GM13977 (cell line): ENCODE measurements around the gene TTLL3.
A peak's percentile ranks its signal among the peaks of the same experiment; 100 is the strongest.

ENCODE experiments used
- DNase-seq: peaks from one replicate; pipeline ENCODE4 v3.0.0; 2012; ENCODE audit warnings: low spot score
- CTCF ChIP-seq: IDR thresholded peaks from 2 replicates; pipeline ENCODE4 v1.5.1; 2012; ENCODE audit warnings: mild to moderate bottlenecking, control low read depth; ENCODE audit not compliant: insufficient read depth; ENCODE audit errors: extremely low read depth, missing control alignments
- in situ Hi-C: fragments of 300-500 bp; cut with MboI; formaldehyde crosslinking; loops from one replicate; pipeline ENCODE4 v1.12.0; 2022; ENCODE audit warnings: low sequenced_read_pairs, low pct_unique_long_range_greater_than_20kb, mixed read lengths, inconsistent platforms; ENCODE audit not compliant: unreplicated experiment

TTLL3 gene

GRCh38 chr3:9781551-9781950 is 28.5 kb upstream of the TTLL3 start:
- no peak for TF ChIP-seq CTCF
- DNase-seq = no peak
- in situ Hi-C loops = no loop called here

- in situ Hi-C loops = no loop called here
- no peak for DNase-seq
- no peak for TF ChIP-seq CTCF
These were observed 28.0 kb upstream of the TTLL3 start for GRCh38 chr3:9781978-9782603.

GRCh38 chr3:9782770-9783169 is 27.3 kb upstream of the TTLL3 start:
- no peak for DNase-seq
- peak; percentile 41 for TF ChIP-seq CTCF
- in situ Hi-C loops = no loop called here

DNA sequence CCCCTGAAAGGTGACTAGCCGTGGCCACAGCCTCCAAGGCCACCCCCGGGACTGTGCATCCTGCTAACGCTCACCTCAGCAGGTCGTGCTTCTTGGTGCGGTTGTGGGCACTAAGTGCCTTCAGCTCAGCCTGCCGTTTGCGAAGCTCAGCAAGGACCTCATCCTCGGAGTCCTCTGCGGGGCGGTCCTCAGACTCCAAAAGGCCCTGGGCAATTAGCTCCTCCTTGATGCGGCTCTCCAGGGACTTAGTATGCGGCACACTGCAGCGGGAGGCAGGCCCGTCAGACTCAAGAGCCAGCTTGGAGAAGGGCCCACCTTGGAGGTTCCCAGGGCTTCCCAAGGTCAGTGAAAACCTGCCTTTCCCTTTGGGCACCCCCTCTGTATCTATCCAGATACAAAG is 26.1 kb upstream of the TTLL3 start:
- in situ Hi-C loops = no loop called here
- no peak for DNase-seq
- no peak for TF ChIP-seq CTCF

DNA sequence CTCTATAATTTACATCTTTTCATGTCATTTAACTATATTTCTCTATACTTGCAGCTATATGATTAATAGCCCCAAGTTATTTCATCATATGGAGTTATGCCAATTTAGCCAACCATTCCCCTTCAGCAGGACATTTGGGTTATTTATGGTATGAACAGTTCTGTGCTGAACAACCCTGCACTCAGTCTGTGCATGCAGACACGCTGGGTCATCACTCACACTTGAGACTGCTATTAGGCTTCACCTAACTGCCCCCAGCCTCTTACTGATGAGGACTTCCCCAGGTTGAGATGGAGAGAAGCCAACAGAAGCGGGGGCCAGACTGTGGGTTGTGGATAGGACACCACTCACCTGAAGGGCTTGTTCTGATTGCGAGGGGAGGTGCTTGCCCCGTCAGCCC is 25.1 kb upstream of the TTLL3 start:
- no peak for TF ChIP-seq CTCF
- in situ Hi-C loops = no loop called here
- DNase-seq = no peak

DNA sequence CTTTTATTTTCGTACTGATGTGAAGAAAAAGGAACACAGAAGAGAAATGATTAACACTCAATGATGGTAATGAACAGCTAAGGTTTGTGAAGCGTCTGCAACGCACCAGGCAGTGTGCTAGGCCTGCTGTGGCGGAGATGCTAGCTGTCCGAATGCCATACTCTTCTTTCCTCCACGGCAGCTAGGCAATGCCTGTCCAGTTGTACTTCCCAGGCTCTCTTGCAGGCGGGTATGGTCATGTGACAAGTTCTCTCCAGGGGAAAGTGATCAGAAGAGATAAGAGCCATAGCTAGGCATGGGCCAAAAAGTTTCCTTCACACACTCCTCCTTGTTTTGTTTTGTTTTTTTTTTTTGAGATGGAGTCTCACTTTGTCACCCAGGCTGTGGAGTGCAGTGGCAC is 24.5 kb upstream of the TTLL3 start:
- in situ Hi-C loops = no loop called here
- no peak for DNase-seq
- TF ChIP-seq CTCF = no peak
